Neural cell (in vitro differentiated cells): ENCODE measurements around the gene GPI. TPM values are rescaled to one million over a fixed set of nuclear protein-coding genes. Genes with fewer than 3 reads are reported as not detected.
A peak's percentile ranks its signal among the peaks of the same experiment; 100 is the strongest.

Experiments
- H2AFZ ChIP-seq: fragments of 200-600, 300-800 bp; sonication (generic), shearing (Covaris generic); 2 replicates; pipeline ENCODE4 v1.6.0; 2014; ENCODE audit warnings: low read depth, mild to moderate bottlenecking, antibody characterized with exemption, low read length, moderate library complexity
- H3F3A ChIP-seq: fragments of 200-600 bp; shearing (Covaris generic); 2 replicates; pipeline ENCODE4 v1.6.1; 2016; ENCODE audit warnings: mild to moderate bottlenecking, moderate library complexity, mixed read lengths, antibody characterized with exemption, low read length; ENCODE audit not compliant: insufficient read depth, poor library complexity, severe bottlenecking
- H3K27ac ChIP-seq: fragments of 200-600, 300-800 bp; sonication (generic), shearing (Covaris generic); 2 replicates; pipeline ENCODE4 v1.5.1; 2014; ENCODE audit warnings: mild to moderate bottlenecking, low read length, moderate library complexity
- H3K27me3 ChIP-seq: fragments of 300-800, 200-600 bp; sonication (generic), shearing (Covaris generic); 2 replicates; pipeline ENCODE4 v1.6.0; 2014; ENCODE audit warnings: mild to moderate bottlenecking, low read depth, low read length, moderate library complexity; ENCODE audit not compliant: insufficient read depth
- H3K36me3 ChIP-seq: fragments of 300-800, 200-600 bp; sonication (generic), shearing (Covaris generic); 2 replicates; pipeline ENCODE4 v1.5.1; 2014; ENCODE audit warnings: mild to moderate bottlenecking, antibody characterized with exemption, low read length, moderate library complexity; ENCODE audit not compliant: insufficient read depth
- H3K4me2 ChIP-seq: fragments of 300-800, 200-600 bp; sonication (generic), shearing (Covaris generic); 2 replicates; pipeline ENCODE4 v1.6.0; 2014; ENCODE audit warnings: mild to moderate bottlenecking, low read length
- H3K4me3 ChIP-seq: fragments of 300-800, 200-600 bp; sonication (generic), shearing (Covaris generic); 2 replicates; pipeline ENCODE4 v1.5.1; 2014; ENCODE audit warnings: mild to moderate bottlenecking, low read length, moderate library complexity
- H3K79me2 ChIP-seq: fragments of 200-600 bp; shearing (Covaris generic); replicated peaks from 2 replicates; pipeline ENCODE4 v1.6.0; 2014; ENCODE audit warnings: mild to moderate bottlenecking, low read length, moderate library complexity; ENCODE audit not compliant: insufficient read depth
- H3K9ac ChIP-seq: fragments of 300-800, 200-600 bp; sonication (generic), shearing (Covaris generic); 2 replicates; pipeline ENCODE4 v1.6.1; 2016; ENCODE audit warnings: mild to moderate bottlenecking, low read length, mixed read lengths
- H3K9me2 ChIP-seq: fragments of 200-600 bp; shearing (Covaris generic); 2 replicates; pipeline ENCODE4 v1.6.1; 2016; ENCODE audit warnings: mild to moderate bottlenecking, low read length, mixed read lengths; ENCODE audit not compliant: insufficient read depth
- H3K9me3 ChIP-seq: fragments of 200-600, 300-800 bp; sonication (generic), shearing (Covaris generic); 2 replicates; pipeline ENCODE4 v1.6.1; 2016; ENCODE audit warnings: mild to moderate bottlenecking, mixed run types, low read length, moderate library complexity, mixed read lengths
- H4K20me1 ChIP-seq: fragments of 200-600 bp; shearing (Covaris generic); 2 replicates; pipeline ENCODE4 v1.6.1; 2016; ENCODE audit warnings: mild to moderate bottlenecking, mixed run types; ENCODE audit not compliant: insufficient read depth
- EP300 ChIP-seq: fragments of 450-650 bp; conservative IDR thresholded peaks from 2 replicates; pipeline ENCODE4 v1.6.1; 2014; ENCODE audit warnings: antibody characterized with exemption, mild to moderate bottlenecking, moderate library complexity; ENCODE audit not compliant: poor library complexity, severe bottlenecking
- EZH2 ChIP-seq: fragments of 200-600, 300-800 bp; shearing (Covaris generic), sonication (generic); IDR thresholded peaks from 2 replicates; pipeline ENCODE4 v1.6.1; 2014; ENCODE audit warnings: antibody characterized with exemption, low read length, borderline replicate concordance, mild to moderate bottlenecking; ENCODE audit not compliant: insufficient read depth, poor library complexity, severe bottlenecking
- MXI1 ChIP-seq: fragments of 450-650 bp; conservative IDR thresholded peaks from 2 replicates; pipeline ENCODE4 v1.6.1; 2014; ENCODE audit warnings: antibody characterized with exemption, mild to moderate bottlenecking; ENCODE audit not compliant: poor library complexity, severe bottlenecking
- POLR2AphosphoS5 ChIP-seq: IDR thresholded peaks from 2 replicates; pipeline ENCODE4 v1.6.1; 2012
- RAD21 ChIP-seq: fragments of 450-650 bp; conservative IDR thresholded peaks from 2 replicates; pipeline ENCODE4 v1.6.1; 2014; ENCODE audit warnings: antibody characterized with exemption, mild to moderate bottlenecking, moderate library complexity
- REST ChIP-seq: IDR thresholded peaks from 2 replicates; pipeline ENCODE4 v1.6.1; 2012; ENCODE audit warnings: borderline replicate concordance
- SMC3 ChIP-seq: fragments of 450-650 bp; conservative IDR thresholded peaks from 2 replicates; pipeline ENCODE4 v1.6.1; 2014; ENCODE audit warnings: antibody characterized with exemption, mild to moderate bottlenecking, moderate library complexity; ENCODE audit not compliant: poor library complexity
- TAF1 ChIP-seq: IDR thresholded peaks from 2 replicates; pipeline ENCODE4 v1.6.1; 2012; ENCODE audit warnings: low read depth
- polyA plus RNA-seq: library from polyadenylated mRNA; depleted of rRNA; stranded (reverse); fragments of >200 nt; gene quantifications from 2 replicates; pipeline ENCODE4 v1.2.3, GENCODE V29; 2014
- TF ChIP-seq, protein P1 (sequence below): fragments of 450-650 bp; IDR thresholded peaks from 2 replicates; pipeline ENCODE4 v1.5.1; 2014; ENCODE audit warnings: antibody characterized with exemption, mild to moderate bottlenecking, moderate library complexity; ENCODE audit not compliant: poor library complexity, severe bottlenecking

GPI gene
- polyA plus RNA-seq, 1 donor from 2014 or later = 113 TPM

DNA sequence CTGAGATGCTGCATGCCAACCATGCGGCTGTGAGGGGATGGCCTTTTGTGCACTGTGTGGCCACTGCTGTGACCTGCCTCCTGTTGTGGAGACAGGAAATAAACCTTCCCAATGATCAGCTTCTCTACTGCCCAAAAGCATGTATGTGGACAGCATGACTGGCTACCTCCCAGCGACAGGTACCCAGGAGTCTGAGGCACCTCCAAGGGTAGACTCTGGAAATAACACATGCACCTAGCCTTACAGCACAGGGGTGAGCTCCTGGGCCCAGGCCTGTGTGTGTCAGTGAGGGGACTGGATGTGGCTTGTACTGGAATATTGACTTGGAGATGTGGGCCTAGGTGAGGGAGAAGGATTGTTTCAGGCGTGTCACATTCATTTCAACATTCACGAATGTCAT, 7.6 kb upstream of the GPI start:
- Histone ChIP-seq H3F3A (no peaks in the 10 kb centered on the region), H3K9me3 (no peaks in the 10 kb centered on the region), H3K36me3 (no peaks in the 10 kb centered on the region), H3K27ac (no peak overlapping the region), H3K4me2 (no peak overlapping the region), H3K79me2 (no peaks in the 10 kb centered on the region), H3K4me3 (no peak overlapping the region), H3K9ac (no peak overlapping the region), H3K9me2 (no peaks in the 10 kb centered on the region), H3K27me3 (no peaks in the 10 kb centered on the region), H2AFZ (no peak overlapping the region), H4K20me1 (no peaks in the 10 kb centered on the region)
- TF ChIP-seq MXI1 (no peak), POLR2AphosphoS5 (no peak), RAD21 (no peak), EP300 (no peak), REST (no peak), SMC3 (no peak), TAF1 (no peak), EZH2 (no peak)
- TF ChIP-seq, protein P1, sequence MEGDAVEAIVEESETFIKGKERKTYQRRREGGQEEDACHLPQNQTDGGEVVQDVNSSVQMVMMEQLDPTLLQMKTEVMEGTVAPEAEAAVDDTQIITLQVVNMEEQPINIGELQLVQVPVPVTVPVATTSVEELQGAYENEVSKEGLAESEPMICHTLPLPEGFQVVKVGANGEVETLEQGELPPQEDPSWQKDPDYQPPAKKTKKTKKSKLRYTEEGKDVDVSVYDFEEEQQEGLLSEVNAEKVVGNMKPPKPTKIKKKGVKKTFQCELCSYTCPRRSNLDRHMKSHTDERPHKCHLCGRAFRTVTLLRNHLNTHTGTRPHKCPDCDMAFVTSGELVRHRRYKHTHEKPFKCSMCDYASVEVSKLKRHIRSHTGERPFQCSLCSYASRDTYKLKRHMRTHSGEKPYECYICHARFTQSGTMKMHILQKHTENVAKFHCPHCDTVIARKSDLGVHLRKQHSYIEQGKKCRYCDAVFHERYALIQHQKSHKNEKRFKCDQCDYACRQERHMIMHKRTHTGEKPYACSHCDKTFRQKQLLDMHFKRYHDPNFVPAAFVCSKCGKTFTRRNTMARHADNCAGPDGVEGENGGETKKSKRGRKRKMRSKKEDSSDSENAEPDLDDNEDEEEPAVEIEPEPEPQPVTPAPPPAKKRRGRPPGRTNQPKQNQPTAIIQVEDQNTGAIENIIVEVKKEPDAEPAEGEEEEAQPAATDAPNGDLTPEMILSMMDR = no peak

DNA sequence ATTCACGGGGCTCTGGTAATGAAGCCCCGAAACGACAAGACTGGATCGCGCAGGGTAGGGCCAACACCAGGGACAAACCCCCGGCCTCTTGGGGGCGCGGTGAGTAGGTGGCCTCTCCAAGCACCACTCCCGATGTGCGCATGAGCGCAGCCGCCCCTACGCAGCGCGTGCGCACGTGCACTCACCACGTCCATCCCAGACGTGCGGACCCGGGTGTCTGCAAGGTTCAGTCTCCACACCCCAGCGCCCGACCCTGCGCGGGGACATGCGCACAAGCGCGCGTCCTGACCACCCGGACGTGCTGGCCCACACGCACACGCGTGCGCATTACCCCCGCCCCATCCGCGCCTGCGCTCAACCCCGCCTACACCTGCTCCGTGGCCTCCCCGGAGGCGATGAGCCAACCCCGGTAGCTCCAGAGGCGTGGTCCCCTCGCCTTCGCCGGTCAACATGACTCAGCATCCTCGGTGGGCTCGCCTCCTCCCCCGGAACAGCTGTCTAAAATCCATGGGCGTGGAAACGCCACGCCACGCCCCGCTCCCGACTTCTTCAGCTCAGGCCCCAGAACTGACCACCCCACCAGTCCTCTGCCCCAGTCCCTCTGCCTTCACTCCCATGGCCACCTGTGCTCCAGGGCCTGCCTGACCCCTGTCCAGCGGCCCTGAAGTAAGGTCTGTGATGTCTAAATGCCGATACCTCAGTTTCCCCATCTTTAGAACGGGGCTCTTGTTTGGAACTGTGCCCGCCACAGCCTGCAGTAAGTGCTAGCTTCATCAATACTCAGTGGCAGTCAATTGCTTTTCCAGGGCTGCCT, 5.6 kb upstream of the GPI start:
- Histone ChIP-seq H4K20me1 (no peaks in the 10 kb centered on the region), H3K4me2 (no peak overlapping the region), H3K27ac (no peak overlapping the region), H3K9me2 (no peaks in the 10 kb centered on the region), H3K9ac (peak overlapping the region; percentile 27), H3K36me3 (no peaks in the 10 kb centered on the region), H3K79me2 (no peaks in the 10 kb centered on the region), H2AFZ (no peak overlapping the region), H3F3A (no peaks in the 10 kb centered on the region), H3K27me3 (no peaks in the 10 kb centered on the region), H3K9me3 (no peaks in the 10 kb centered on the region), H3K4me3 (peak overlapping the region; percentile 57)
- TF ChIP-seq EZH2 = no peak
- no peak for TF ChIP-seq TAF1
- peak; percentile 13 for TF ChIP-seq SMC3
- peak; percentile 39 for TF ChIP-seq MXI1
- TF ChIP-seq, protein P1 = peak; percentile 64
- peak; percentile 56 for TF ChIP-seq POLR2AphosphoS5
- no peak for TF ChIP-seq RAD21
